Endothelial cell of umbilical vein (primary cell): ENCODE data around the gene EN2.

Source experiments
- CTCF ChIP-seq, 2 donors: IDR thresholded peaks; 1 replicate in 1 of 2; 2 replicates in 1 of 2; pipeline ENCODE4 v1.5.1; 2011; ENCODE audit warnings: low read length in 2 of 2, mild to moderate bottlenecking in 2 of 2, moderate library complexity in 2 of 2, control low read depth in 1 of 2, inconsistent platforms in 1 of 2, low read depth in 1 of 2; ENCODE audit not compliant: insufficient read depth in 1 of 2; ENCODE audit errors: extremely low read depth in 1 of 2
- EZH2 ChIP-seq: IDR thresholded peaks from 2 replicates; pipeline ENCODE4 v1.6.1; 2012; ENCODE audit warnings: borderline replicate concordance, low read depth, mild to moderate bottlenecking, moderate library complexity, low read length, inconsistent platforms; ENCODE audit not compliant: severe bottlenecking
- FOS ChIP-seq: IDR thresholded peaks from 2 replicates; pipeline ENCODE4 v1.6.1; 2011; ENCODE audit warnings: mild to moderate bottlenecking, low read length, moderate library complexity, borderline replicate concordance; ENCODE audit not compliant: insufficient read depth
- GATA2 ChIP-seq: IDR thresholded peaks from 2 replicates; pipeline ENCODE4 v1.7.0; 2011; ENCODE audit warnings: low read depth, mild to moderate bottlenecking, moderate library complexity, mixed read lengths, low read length; ENCODE audit not compliant: insufficient read length, insufficient read depth
- JUN ChIP-seq: IDR thresholded peaks from 2 replicates; pipeline ENCODE4 v1.6.1; 2011; ENCODE audit warnings: borderline replicate concordance, low read depth; ENCODE audit not compliant: insufficient read length, insufficient read depth
- MAX ChIP-seq: IDR thresholded peaks from 2 replicates; pipeline ENCODE4 v1.6.1; 2011; ENCODE audit not compliant: insufficient read depth, insufficient read length
- MYC ChIP-seq: IDR thresholded peaks from one replicate; pipeline ENCODE4 v1.6.1; 2011; ENCODE audit warnings: mild to moderate bottlenecking, low read depth, low read length
- POLR2A ChIP-seq: IDR thresholded peaks from 2 replicates; pipeline ENCODE4 v1.6.1; 2012; ENCODE audit warnings: low read depth, mild to moderate bottlenecking, control low read depth, low read length
- POLR2AphosphoS5 ChIP-seq: IDR thresholded peaks from 2 replicates; pipeline ENCODE4 v1.6.1; 2012; ENCODE audit warnings: low read depth, mild to moderate bottlenecking, control low read depth, low read length, moderate library complexity; ENCODE audit not compliant: insufficient read depth

- TF ChIP-seq CTCF (IDR thresholded peaks at IDR 0.05; ENCODE audit: extremely low read depth in 1 of 2, insufficient read depth in 1 of 2, low read depth in 1 of 2, low read length in 2 of 2) (no peak), POLR2AphosphoS5 (no peak), MAX (no peak), POLR2A (no peak), EZH2 (peak; percentile 52), MYC (no peak), FOS (no peak), GATA2 (no peak), JUN (no peak)
Measured at GRCh38 chr7:155455776-155456737, 1.9 kb upstream of the EN2 start.
